ENCODE data around the gene STOX1. TPM values are rescaled to one million over a fixed set of nuclear protein-coding genes. Genes with fewer than 3 reads are reported as not detected.
"Not testable (repeated sequence)": the region's sequence is repeated elsewhere in the genome, so short reads cannot be mapped to it uniquely, and the experiment has no call there.

STOX1 gene
- total RNA-seq, 1 donor from 2014 or later: 0.42 TPM

DNA sequence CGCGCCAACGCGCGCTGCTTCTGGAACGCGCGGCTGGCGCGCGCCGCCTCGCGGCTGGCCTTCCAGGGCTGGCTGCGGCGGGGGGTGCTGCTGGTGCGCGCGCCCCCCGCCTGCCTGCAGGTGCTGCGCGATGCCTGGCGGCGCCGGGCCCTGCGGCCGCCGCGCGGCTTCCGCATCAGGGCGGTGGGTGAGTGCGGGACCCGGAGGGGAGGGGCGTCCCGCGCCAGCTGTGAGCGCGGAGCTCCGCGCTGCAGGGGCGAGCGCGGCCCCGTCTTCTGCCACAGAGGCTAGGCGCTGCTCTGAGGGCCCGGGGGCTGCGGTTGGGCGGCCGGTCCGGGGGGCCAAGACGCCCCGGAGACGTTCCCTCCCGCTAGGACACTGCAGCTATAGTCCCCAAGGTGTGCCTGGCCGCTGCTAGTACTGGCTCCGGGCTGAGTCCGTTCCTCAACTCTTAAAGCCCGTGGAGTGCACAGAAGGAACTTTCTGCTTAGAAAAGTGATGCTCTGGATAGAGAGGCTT is 811 bp downstream of the STOX1 start:
- intact Hi-C loops (cut with micrococcal nuclease): not testable (repeated sequence)

DNA sequence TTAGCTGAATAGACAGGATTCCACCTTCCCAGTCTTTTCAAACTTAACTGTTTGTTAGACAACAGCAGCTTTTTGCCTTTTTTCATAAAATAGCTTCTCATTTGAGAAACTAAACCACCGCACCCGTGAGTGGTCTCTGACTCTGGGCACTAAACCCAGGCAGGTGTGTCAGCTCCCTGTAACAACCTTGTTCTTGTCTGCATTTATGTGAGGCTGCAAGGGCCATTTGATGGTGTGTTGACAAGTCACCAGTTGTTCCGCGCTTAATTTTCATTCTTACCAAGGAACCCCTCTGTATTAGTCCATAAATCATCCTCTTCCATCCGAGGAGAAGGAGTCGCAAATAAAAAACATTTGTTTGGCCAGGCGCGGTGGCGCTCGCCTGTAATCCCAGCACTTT is 1.5 kb downstream of the STOX1 start:
- intact Hi-C loops (cut with micrococcal nuclease): no loop called here

DNA sequence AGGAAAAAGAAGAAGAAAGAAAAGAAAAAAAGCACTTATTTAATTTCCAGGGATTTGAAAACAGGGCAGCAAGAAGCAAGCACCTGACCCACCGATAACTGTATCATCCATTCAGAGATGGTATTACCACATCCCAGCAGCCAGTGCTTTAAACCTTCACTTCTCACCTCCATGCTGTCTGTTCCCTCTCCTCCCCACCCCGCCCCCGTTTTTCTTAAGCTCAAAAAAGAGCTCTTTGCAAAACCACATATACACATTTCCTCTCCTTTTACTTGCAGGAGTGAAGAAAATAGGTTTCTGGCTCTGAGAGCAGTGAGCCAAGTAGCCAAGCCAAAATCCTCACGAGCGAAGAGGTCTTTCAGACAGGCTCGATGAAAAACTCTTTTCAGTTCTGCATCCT is 2.2 kb downstream of the STOX1 start:
- intact Hi-C loops (cut with micrococcal nuclease): no loop called here

DNA sequence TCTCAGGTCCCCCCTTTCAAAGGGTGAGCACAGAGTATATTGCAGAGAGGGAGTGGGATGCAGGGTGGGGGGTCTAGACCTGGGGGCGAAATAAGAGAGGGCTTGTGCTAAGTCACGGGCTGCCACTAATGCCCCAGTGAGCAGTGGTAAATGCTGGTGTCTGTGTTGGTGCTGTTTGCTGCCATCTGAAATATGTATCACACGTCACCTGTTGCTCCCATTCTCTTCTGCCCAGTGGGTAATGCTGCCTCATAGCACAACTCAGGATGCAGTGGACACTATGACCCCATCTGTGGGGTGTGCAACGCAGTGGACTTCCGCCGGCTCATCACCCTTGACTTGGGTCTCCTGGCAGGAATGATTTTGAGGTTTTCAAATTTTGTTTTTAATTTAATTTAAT is 2.6 kb downstream of the STOX1 start:
- intact Hi-C loops (cut with micrococcal nuclease): no loop called here

DNA sequence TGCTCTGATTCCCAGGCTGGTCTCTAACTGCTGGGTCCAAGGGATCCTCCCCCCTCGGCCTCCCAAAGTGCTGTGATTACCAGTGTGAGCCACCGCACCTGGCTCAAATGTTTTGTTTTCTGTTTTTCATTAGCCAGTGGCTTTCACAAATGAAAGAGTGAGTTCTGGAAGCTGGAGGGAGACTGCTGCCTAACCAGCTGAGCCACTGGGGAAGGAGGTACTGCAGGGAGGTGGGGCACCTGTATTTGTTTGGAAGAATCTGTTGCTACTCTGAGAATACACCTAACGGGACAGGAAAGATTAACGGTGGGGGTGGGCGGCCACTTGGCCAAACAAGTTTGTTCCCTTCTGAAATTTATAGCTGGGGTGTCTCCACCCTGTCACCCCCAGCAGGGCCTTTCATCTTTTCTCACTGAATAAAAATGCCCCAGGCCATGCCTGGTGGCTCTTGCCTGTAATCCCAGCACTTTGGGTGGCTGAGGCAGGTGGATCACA is 4.7 kb downstream of the STOX1 start:
- intact Hi-C loops (cut with micrococcal nuclease): no loop called here

DNA sequence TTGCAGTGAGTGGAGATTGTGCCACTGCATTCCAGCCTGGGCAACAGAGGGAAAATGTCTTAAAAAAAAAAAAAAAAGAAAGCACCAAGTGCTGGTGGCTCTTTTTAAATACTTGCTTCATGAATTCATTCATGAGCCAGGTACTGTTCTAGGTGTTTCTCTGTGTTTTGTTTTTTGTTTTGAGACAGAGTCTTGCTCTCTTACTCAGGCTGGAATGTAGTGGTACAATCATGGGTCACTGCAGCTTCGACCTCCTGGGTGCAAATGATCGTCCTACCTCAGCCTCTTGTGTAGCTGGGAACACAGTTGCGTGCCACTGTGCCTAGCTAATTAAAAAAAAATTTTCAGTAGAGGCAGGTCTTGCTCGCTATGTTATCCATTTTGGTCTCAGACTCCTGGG is 5.3 kb downstream of the STOX1 start:
- intact Hi-C loops (cut with micrococcal nuclease): no loop called here

DNA sequence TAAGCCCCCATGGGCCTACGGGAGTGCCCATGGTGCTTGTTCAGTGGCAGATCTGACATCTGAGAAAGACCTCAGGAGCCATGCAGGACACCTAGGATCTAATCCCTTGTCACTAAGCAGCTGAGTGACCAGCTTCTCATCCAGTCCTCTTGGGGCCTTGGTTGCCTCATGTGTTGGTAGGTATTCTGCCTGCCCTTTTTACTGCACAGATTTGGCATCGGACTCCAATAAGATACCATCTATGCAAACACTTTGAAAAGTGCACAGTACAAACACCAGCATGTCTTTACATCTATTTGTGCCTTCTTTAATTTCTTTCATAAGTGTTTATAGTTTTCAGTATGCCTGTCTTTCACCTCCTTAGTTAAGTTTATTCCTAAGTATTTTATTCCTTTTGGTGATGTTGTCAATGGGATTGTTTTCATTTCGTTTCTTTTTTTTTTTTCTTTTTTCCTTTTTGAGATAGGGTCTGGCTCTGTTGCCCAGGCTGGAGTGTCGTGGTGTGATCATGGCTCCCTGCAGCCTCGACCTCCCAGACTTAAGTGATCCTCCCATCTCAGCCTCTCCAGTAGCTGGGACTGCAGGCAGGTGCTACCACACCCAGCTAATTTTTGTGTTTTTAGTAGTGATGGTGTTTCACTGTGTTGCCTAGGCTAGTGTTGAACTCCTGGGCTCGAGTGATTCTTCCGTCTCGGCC is 10.4 kb downstream of the STOX1 start:
- intact Hi-C loops (cut with micrococcal nuclease): no loop called here

DNA sequence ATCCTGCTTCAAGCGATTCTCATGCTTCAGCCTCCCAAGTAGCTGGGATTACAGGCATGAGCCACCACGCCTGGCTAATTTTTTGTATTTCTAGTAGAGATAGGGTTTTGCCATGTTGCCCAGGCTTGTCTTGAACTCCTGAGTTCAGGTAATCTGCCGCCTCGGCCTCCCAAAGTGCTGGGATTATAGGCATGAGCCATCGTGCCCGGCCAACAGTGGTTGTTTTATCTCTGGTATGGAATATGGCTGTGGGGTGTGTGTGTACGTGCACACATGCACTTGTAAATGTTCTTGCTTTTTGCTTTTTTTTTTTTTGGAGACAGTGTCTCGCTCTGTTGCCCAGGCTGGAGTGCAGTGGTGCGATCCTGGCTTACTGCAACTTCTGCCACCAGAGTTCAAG is 13.3 kb downstream of the STOX1 start:
- intact Hi-C loops (cut with micrococcal nuclease): not testable (repeated sequence)

DNA sequence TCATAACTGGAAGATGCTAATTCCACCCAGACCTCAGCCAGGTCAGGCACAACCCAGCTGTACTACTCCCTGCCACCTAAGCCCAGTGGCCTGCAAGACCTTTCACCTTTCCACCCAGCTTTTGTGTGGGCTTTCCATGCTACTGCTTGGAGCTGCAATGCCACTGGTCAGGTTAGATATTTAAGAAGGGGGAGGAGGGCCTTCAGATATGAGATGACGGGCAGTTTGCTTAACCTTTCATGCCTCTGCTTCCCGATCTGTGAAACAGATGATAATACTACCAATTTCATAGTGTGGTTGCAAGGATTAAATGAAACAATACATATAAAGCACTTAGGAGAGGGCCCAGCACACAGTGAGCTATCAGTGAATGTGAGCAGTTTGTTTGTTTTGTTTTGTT is 20.9 kb downstream of the STOX1 start:
- intact Hi-C loops (cut with micrococcal nuclease): no loop called here

DNA sequence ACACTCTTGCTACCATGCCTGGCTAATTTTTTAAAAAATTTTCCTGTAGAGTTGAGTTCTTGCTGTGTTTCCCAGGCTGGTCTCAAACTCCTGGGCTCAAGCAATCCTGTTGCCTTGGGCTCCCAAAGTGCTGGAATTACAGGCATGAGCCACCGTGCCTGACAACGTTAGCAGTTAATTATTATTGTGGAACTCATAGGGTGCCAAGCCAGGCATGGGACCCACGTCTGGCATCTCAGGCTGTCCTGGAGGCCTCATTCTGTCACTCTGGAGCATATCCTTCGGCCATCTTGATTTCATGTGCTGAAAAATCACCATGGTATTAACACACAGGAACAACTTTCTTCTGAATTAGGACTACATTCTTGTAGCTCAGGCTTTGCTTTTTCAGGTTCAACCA is 21.5 kb downstream of the STOX1 start:
- intact Hi-C loops (cut with micrococcal nuclease): no loop called here

DNA sequence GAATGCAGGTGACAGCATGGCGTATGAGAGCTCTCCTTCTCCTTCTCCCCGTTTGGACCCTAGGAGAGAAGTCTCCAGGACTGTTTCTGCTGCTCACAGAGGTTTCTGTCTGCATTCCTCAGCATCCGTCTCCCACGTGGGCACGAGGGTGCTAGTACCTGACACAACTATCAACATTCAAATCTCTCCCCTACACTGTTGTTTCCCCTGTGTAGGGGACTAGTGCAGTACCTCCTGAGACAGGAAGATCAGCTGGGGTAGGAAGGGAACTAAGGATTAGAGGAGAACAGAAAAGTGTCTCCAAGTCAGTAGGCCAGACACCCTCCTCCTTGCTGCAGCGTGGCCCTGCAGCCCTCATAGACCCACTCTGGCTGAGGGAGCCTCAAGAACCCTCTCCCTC is 29.0 kb downstream of the STOX1 start:
- intact Hi-C loops (cut with micrococcal nuclease): no loop called here

DNA sequence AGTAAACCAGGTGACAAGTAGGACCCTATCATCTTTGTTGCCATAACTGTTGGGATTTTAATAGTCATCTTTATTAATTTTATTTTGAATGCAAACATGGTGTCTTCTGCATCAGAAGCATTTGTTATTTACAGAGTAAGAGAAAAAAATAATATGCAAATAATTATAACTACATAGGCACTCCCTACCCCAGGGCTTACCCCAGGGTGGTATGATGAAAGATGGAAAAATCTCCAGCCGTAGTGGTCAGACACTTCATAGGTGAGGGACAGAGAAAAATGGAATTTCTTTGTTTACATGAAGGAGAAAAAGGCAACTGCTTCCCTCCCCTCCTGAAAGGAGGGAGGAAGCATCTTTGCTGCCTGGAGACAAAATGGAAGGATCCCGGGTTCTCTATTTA is 29.7 kb downstream of the STOX1 start:
- intact Hi-C loops (cut with micrococcal nuclease): no loop called here

DNA sequence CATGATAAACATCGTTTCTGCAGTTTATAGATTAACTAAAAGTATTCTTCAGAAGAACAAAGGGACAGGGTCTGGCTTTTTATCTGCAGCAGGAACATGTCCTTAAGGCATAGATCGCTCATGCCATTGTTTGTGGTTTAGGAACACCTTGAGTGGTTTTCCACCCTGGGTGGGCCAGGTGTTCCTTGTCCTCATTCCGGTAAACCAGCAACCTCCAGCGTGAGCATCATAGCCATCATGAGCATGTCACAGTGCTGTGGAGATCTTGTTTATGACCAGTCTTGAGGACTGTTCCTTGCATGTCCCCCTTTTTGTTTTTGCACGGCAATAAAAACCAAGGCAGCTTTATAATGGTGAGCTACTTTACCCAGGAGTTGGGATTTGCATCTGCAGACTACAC is 33.9 kb downstream of the STOX1 start:
- intact Hi-C loops (cut with micrococcal nuclease): no loop called here

DNA sequence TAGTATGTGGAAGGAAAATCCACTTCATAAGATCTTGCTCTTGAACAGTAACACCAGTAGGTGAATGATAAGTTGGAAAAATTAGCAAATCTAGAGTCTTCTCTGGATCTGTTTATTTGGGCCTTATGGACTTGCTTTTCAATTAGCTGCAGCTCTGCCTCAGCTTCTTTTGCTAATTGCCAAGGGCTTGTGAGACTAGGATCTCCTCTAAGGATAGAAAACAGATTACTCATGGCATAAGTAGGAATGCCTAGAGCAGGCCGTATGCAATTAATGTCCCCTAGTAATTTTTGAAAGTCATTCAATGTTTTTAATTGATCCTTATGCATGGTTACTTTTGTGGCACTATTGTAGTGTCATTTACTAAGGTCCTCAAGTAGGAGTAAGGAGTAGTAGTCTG is 37.3 kb downstream of the STOX1 start:
- intact Hi-C loops (cut with micrococcal nuclease): no loop called here

DNA sequence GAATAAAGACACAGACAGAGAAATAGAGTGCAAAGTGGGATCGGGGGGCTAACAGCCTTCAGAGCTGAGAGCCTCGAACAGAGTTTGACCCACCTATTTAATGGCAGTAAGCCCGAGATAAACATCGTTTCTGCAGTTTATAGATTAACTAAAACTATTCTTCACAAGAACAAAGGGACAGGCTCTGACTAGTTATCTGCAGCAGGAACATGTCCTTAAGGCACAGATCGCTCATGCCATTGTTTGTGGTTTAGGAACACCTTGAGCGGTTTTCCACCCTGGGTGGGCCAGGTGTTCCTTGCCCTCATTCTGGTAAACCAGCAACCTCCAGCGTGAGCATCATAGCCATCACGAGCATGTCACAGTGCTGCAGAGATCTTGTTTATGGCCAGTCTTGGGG is 40.8 kb downstream of the STOX1 start:
- intact Hi-C loops (cut with micrococcal nuclease): not testable (repeated sequence)

DNA sequence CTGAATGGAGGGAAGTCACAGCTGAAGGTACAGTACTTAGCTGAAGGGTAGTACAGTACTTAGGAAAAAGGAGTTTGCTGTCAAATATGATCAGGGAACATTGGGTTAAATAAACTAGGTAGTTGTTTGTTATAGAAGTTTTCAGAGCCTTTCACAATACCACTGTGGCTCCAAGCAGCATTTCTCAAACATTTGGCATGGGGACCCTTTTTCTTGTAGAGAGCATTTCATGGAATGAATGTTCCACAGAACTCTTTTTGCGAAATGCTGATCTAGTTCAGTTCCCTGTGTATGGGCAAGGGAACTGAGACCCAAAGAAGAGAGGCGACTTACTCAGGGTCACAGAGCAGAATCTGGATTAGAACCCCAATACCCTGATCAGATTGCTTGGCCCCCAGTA is 42.3 kb downstream of the STOX1 start:
- intact Hi-C loops (cut with micrococcal nuclease): no loop called here

DNA sequence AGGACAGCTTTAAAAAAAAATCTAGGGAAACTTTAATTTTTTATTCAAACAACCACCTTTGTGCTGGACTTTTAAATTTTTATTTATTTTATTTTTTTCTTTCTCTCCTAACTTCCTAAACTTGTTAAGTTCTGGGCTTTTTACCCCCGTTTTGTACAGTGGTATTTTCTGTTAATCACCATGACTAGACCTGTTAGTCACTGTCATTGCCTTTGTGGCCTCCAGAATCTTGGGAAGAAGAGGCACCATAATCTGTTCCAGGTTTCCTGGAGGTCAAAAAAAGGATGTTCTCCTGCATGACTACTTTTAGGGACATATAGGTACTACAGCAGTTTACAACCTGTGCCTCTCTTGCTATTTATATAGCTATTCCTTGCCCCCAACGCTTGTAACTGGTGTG is 42.7 kb downstream of the STOX1 start:
- intact Hi-C loops (cut with micrococcal nuclease): no loop called here

DNA sequence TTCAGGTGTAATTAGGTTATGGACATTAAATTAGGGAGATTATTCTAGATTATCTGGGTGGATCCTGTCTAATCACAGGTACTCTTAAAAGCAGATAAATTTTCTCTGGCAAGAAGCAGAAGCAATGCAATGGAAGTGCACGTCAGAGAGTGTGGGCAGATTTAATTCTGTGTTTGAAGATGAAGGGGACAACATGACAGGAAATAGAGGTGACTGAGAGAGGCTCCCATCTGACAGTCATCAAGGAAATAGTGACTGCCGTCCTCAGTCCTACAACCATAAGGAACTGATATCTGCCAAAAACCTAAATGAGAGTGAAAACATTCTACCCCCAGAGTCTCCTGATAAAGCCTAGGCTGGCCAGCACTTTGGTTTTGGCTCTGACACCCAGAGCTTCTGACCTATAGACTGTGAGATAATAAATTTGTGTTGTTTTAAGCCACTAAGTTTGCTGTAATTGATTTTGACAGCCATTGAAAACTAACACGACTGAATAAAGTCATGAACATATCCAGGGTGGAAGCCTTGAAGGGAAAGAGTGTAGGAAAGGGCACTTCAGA is 43.3 kb downstream of the STOX1 start:
- intact Hi-C loops (cut with micrococcal nuclease): no loop called here

DNA sequence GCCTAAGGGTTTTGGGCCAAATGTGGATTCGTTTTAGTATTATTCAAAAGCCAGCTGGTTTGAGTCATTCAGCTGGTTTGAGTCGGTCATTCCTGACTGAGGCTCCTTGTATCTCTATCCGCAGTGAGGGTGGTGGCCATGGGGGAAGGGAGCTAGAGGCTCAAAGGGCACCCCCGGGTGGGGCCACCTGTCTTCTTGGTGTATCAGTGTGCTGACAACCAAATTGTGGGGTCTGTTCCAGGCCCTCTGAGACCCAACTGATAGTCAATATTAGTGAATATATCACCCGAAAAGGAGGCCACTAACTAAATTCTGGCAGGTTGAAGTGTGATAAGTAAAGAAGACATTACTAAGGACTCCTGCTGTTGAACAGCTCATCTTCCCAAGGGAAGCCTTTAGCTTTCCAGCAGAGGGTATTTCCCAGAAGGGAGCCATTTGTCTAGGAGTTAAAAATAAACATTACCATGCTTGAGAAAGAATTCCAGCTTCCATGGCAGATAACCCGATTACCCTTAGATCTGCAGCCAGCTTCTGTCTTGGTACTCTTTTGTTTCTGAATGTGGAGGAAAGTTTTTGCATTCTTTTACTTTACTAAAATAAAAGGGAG is 43.9 kb downstream of the STOX1 start:
- intact Hi-C loops (cut with micrococcal nuclease): no loop called here

DNA sequence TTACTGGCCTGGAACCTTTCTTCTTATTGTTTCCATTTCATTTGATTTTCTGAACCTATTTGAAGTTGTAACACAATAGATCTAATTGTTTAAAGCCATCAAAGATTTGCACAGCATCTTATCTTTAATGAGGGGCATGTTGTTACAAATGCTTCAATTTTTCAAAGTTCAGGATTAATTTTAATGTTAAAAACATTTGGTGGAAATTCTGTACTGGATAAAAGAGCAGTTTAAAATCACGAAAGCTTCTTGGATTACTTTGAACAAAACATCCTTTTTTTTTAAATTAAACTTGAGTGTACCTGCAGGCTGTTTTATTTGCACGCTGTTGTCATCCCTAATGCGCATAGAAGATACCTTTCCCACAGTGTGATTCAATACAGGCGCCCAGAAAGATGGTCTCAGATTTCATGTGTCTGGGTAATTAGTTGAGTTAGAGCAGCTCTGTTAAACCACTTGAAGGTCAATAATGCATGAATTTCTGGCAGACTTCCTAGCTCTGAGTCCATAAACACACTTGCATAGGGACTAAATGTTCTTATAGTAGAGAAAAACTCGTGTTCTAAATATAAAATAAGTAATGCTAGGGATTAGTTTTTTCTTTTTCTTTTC is 44.5 kb downstream of the STOX1 start:
- intact Hi-C loops (cut with micrococcal nuclease): no loop called here

DNA sequence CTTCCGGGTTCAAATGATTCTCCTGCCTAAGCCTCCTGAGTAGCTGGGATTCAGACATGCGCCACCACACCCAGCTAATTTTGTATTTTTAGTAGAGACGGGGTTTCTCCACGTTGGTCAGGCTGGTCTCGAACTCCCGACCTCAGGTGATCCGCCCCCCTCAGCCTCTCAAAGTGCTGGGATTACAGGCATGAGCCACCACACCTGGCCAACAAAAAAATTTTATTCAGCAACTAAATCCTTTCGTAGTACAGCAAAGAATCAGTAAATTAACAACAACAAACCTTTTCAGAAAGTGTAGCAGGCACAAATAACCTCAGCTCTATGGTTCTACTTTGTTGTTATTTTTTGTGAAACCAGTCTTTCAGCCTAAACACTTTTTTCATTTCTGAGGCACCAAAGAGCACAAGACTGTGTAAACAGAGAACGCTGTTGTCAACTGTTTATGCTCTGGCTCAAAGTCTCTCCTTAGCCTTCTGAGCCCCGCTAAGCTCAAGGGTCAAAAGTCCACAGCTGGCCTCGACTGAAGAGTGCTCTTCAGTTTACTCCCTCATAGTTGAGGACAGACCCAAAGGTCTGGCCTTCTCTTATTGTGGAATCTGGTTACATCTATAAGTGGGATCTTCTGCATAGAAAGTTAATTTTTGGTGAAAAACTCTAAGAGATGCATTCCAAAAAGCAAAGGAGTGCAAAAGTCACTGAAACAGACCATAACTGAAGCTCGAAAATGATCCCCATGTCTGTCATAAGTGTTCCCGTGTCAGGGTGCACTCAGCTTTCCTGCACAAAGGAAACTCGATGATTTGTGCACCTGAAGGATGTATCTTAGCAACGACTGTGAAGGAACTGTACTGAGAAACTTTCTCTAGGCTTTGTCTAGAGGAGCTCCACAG is 49.2 kb downstream of the STOX1 start:
- intact Hi-C loops (cut with micrococcal nuclease): no loop called here

All from T-helper 1 cell treated with Interleukin-12 subunit alpha and Interleukin-12 subunit beta and Interleukin-4 antibody, amounts not matched to agents 30 ng/mL and 1 ng/mL, for 36 hours (primary cell).